Stimulated activated CD4-positive, alpha-beta T cell treated with anti-CD3 and anti-CD28 coated beads, Interleukin-1b, Interleukin-23, amount 100 ng/mL, for 4 hours (primary cell): Measurements from ENCODE around the gene POT1.
"Not testable (repeated sequence)": the region's sequence is repeated elsewhere in the genome, so short reads cannot be mapped to it uniquely, and the experiment has no call there.

Experiments
- DNase-seq, 2 donors: peaks; one replicate each; pipeline ENCODE4 v3.0.0-alpha.2; 2020; ENCODE audit warnings: low read depth in 2 of 2

POT1 gene

GRCh38 chr7:124929467-124930172 is at the start of gene POT1:
Gene POT1 (minus strand): TSS chr7:124929825. CDS start chr7:124897173, 32,652 bp downstream.
- DNase-seq: peak; percentile 92 to 96

- not testable (repeated sequence) for DNase-seq
Observed at GRCh38 chr7:124975131-124975530, 45.5 kb upstream of the POT1 start.

GRCh38 chr7:124965553-124965952 is 35.9 kb upstream of the POT1 start:
- DNase-seq: no peak

GRCh38 chr7:124959676-124960075 is 30.1 kb upstream of the POT1 start:
- DNase-seq: no peak

- not testable (repeated sequence) for DNase-seq
Observed at GRCh38 chr7:124957952-124958351, 28.3 kb upstream of the POT1 start.

GRCh38 chr7:124956160-124956559 is 26.5 kb upstream of the POT1 start:
- DNase-seq: no peak

GRCh38 chr7:124954790-124955189 is 25.2 kb upstream of the POT1 start:
- DNase-seq: no peak

- DNase-seq: no peak
Observed at GRCh38 chr7:124945680-124946079, 16.1 kb upstream of the POT1 start.

GRCh38 chr7:124943472-124943871 is 13.8 kb upstream of the POT1 start:
- DNase-seq: no peak

GRCh38 chr7:124942399-124942798 is 12.8 kb upstream of the POT1 start:
- no peak for DNase-seq

GRCh38 chr7:124940306-124940705 is 10.7 kb upstream of the POT1 start:
- DNase-seq: no peak

GRCh38 chr7:124938128-124938527 is 8.5 kb upstream of the POT1 start:
- DNase-seq: no peak

GRCh38 chr7:124937076-124937475 is 7.5 kb upstream of the POT1 start:
- DNase-seq: no peak

- DNase-seq: no peak
Observed at GRCh38 chr7:124934841-124935240, 5.2 kb upstream of the POT1 start.

GRCh38 chr7:124930655-124931597 is 1.3 kb upstream of the POT1 start:
- no peak for DNase-seq

GRCh38 chr7:124930173-124930623 is 573 bp upstream of the POT1 start:
- DNase-seq: no peak

GRCh38 chr7:124924906-124925305 is 4.7 kb downstream of the POT1 start:
- DNase-seq: no peak

- DNase-seq: no peak
Observed at GRCh38 chr7:124922200-124922599, 7.4 kb downstream of the POT1 start.

- DNase-seq: no peak
Observed at GRCh38 chr7:124919841-124920240, 9.8 kb downstream of the POT1 start.

- no peak for DNase-seq
Observed at GRCh38 chr7:124918662-124919061, 11.0 kb downstream of the POT1 start.

- DNase-seq: no peak
Observed at GRCh38 chr7:124915242-124915641, 14.4 kb downstream of the POT1 start.

- no peak for DNase-seq
Observed at GRCh38 chr7:124914298-124914697, 15.3 kb downstream of the POT1 start.

- DNase-seq: no peak
Observed at GRCh38 chr7:124912972-124913371, 16.7 kb downstream of the POT1 start.
